HepG2 (cell line): Measurements from ENCODE around the gene MEX3D. TPM values are rescaled to one million over a fixed set of nuclear protein-coding genes. Genes with fewer than 3 reads are reported as not detected.

Source experiments
- ARID4A ChIP-seq: sonication (generic); formaldehyde crosslinking; IDR thresholded peaks from 2 replicates; pipeline ENCODE4 v1.5.0; 2020; ENCODE audit warnings: mild to moderate bottlenecking, missing genetic modification reagents, borderline replicate concordance
- ARID5B ChIP-seq: IDR thresholded peaks from 2 replicates; pipeline ENCODE4 v1.4.0; 2020; ENCODE audit warnings: mild to moderate bottlenecking, missing genetic modification reagents
- FOXP4 ChIP-seq: sonication (generic); formaldehyde crosslinking; IDR thresholded peaks from 2 replicates; pipeline ENCODE4 v1.4.0; 2020; ENCODE audit warnings: missing genetic modification reagents
- GLI4 ChIP-seq: sonication (generic); formaldehyde crosslinking; IDR thresholded peaks from 2 replicates; pipeline ENCODE4 v1.5.1; 2020; ENCODE audit warnings: missing genetic modification reagents, mild to moderate bottlenecking, moderate library complexity, borderline replicate concordance
- GPN1 ChIP-seq: sonication (generic); formaldehyde crosslinking; IDR thresholded peaks from 2 replicates; pipeline ENCODE4 v1.5.1; 2020; ENCODE audit warnings: missing genetic modification reagents, borderline replicate concordance
- HNF4G ChIP-seq, 2 experiments: sonication (generic) in 1 of 2; formaldehyde crosslinking in 1 of 2; IDR thresholded peaks; 2 replicates each; pipeline versions ENCODE4 v1.4.0 to v1.6.1; 2011 to 2020; ENCODE audit warnings: borderline replicate concordance in 2 of 2, low read depth in 2 of 2, mild to moderate bottlenecking in 2 of 2, low read length in 1 of 2, missing genetic modification reagents in 1 of 2, moderate library complexity in 1 of 2
- RBAK ChIP-seq: sonication (generic); formaldehyde crosslinking; IDR thresholded peaks from 2 replicates; pipeline ENCODE4 v1.5.1; 2020; ENCODE audit warnings: mild to moderate bottlenecking, missing genetic modification reagents
- RXRA ChIP-seq: sonication (generic); formaldehyde crosslinking; IDR thresholded peaks from 2 replicates; pipeline ENCODE4 v1.5.1; 2020; ENCODE audit warnings: missing genetic modification reagents
- TARDBP ChIP-seq: sonication (generic); formaldehyde crosslinking; IDR thresholded peaks from 2 replicates; pipeline ENCODE4 v1.8.0; 2022; ENCODE audit warnings: mild to moderate bottlenecking, missing genetic modification reagents
- ZGPAT ChIP-seq: IDR thresholded peaks from 2 replicates; pipeline ENCODE4 v1.6.1; 2016; ENCODE audit warnings: mild to moderate bottlenecking
- ZNF207 ChIP-seq: fragments of 450-650 bp; IDR thresholded peaks from 2 replicates; pipeline ENCODE4 v1.6.1; 2016; ENCODE audit warnings: antibody characterized with exemption, borderline replicate concordance
- ZNF382 ChIP-seq: sonication (generic); formaldehyde crosslinking; IDR thresholded peaks from 2 replicates; pipeline ENCODE4 v1.5.0; 2020; ENCODE audit warnings: missing genetic modification reagents, mild to moderate bottlenecking, borderline replicate concordance
- ZNF530 ChIP-seq: sonication (generic); formaldehyde crosslinking; IDR thresholded peaks from 2 replicates; pipeline ENCODE4 v1.5.0; 2020; ENCODE audit warnings: low read depth, mild to moderate bottlenecking, missing genetic modification reagents
- ZNF557 ChIP-seq: sonication (generic); formaldehyde crosslinking; IDR thresholded peaks from 2 replicates; pipeline ENCODE4 v1.4.0; 2020; ENCODE audit warnings: missing genetic modification reagents
- ZNF589 ChIP-seq: sonication (generic); formaldehyde crosslinking; conservative IDR thresholded peaks from 2 replicates; pipeline ENCODE4 v1.8.0; 2022; ENCODE audit warnings: mild to moderate bottlenecking, moderate library complexity, missing genetic modification reagents
- ZSCAN9 ChIP-seq: IDR thresholded peaks from 2 replicates; pipeline ENCODE4 v1.6.1; 2016; ENCODE audit warnings: borderline replicate concordance
- polyA plus RNA-seq, 8 experiments: library from polyadenylated mRNA; depleted of rRNA in 3 of 8; stranded (reverse) in 7 of 8; unstranded in 1 of 8; fragments of >200 nt; fragmentation: Illumina TruSeq in 4 of 8; extraction: Trizol in 4 of 8; gene quantifications; 2 replicates each; pipeline versions ENCODE4 v1.2.1 to v1.2.3, GENCODE V29; 2011 to 2016; ENCODE audit warnings: low read depth in 4 of 8, missing spikeins in 1 of 8, mixed read lengths in 1 of 8; ENCODE audit not compliant: insufficient read depth in 1 of 8
- total RNA-seq, 5 experiments: library from RNA; depleted of rRNA; stranded (reverse); fragments of >200 nt; fragmentation: Illumina TruSeq; extraction: Trizol; gene quantifications; 2 replicates each; pipeline ENCODE4 v1.2.3, GENCODE V29; 2016; ENCODE audit warnings: low read depth in 1 of 5

Gene MEX3D
- total and polyA plus RNA-seq, 2 of the 13 experiments (the other 11 are each of a cell fraction or from before 2014, with no cell fraction given): 3.6 to 17.1 TPM

- TF ChIP-seq FOXP4 (no peak), ARID5B (0 out of 2 replicates have a peak, but pooled peaks have one; percentile 20), ARID4A (CRISPR knock-in tag) (peak; percentile 78), GLI4 (CRISPR knock-in tag) (0 out of 2 replicates have a peak, but pooled peaks have one; percentile 28), ZNF557 (CRISPR knock-in tag) (no peak), TARDBP (CRISPR knock-in tag) (peak; percentile 40; the same call in 1 of the 2 replicates), ZNF589 (no peak), ZNF207 (no peak), HNF4G (IDR thresholded peaks at IDR 0.05; ENCODE audit: borderline replicate concordance, low read depth, low read length) (no peak), HNF4G (CRISPR knock-in tag; IDR thresholded peaks at IDR 0.05; ENCODE audit: borderline replicate concordance, low read depth) (peak; percentile 21; the same call in 1 of the 2 replicates), ZGPAT (CRISPR knock-in tag) (0 out of 2 replicates have a peak, but pooled peaks have one; percentile 26), ZNF530 (CRISPR knock-in tag) (peak; percentile 72; the same call in 1 of the 2 replicates), RBAK (CRISPR knock-in tag) (no peak), RXRA (CRISPR knock-in tag) (peak; percentile 45; the same call in 1 of the 2 replicates), ZSCAN9 (CRISPR knock-in tag) (no peak), ZNF382 (CRISPR knock-in tag) (no peak), GPN1 (CRISPR knock-in tag) (no peak)
These were observed 24.1 kb upstream of the MEX3D start (continued) for GRCh38 chr19:1592024-1592754.
